GM18907 (cell line): ENCODE measurements around the gene ARID2.

Source experiments
- ATAC-seq: cut with Tn5 transposase; IDR thresholded peaks from one replicate; pipeline ENCODE4 v1.9.1; 2021; ENCODE audit warnings: mild to moderate bottlenecking, moderate library complexity; ENCODE audit not compliant: unreplicated experiment

The ARID2 gene

DNA sequence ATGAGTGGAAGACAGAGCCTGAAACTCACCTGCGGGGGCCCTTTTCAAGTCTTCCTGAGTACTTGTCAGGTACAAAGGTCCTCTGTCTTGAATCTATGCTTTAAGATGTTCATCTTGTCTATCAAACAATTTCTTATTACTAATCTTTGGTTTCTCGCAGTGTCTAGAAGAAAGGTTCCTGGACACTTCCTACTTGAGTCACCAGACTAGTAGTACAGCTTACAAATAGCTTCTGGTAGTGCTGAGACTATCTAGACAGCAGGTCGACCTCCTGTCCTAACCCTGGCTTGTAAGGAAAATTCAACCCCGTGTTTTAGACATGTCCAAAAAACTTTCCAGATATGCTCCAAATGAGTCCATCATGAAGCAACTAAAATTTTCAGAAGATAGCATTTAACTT, 11.2 kb upstream of the ARID2 start:
- no peak for ATAC-seq

DNA sequence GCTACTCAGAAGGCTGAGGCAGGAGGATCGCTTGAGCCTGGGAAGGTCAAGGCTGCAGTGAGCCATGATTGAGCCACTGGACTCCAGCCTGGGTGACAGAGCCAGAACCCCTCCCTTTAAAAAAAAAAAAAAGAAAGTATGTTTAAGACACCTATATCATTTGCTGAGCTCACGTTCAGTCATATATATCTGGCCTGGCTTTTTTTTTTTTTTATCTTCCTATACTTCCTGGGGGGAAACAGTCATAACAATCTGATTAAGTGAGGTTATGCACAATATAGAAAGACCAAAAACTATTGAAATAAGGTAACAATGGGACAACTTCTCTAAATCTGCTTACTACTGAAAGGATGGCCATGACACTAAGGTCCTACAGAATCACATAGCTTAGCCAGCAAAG, 9.4 kb upstream of the ARID2 start:
- no peak for ATAC-seq

DNA sequence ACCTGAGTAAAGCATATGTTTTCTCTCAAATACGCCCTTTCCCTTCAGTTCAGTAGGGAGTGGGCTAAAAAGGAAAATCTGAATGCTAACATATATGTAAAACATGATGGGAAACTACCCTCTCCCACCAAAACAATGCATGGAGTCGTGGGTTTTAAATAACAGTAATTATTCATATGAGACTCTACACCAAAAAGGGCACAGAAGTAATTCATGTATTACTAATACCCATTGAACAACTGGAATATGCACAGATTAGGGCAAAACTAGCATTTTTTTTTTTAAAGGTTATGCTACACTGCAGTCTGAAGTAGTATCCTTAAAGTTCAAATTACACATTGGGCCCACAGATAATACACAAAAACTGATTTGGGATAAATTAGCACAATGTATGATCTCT, 8.1 kb upstream of the ARID2 start:
- no peak for ATAC-seq

DNA sequence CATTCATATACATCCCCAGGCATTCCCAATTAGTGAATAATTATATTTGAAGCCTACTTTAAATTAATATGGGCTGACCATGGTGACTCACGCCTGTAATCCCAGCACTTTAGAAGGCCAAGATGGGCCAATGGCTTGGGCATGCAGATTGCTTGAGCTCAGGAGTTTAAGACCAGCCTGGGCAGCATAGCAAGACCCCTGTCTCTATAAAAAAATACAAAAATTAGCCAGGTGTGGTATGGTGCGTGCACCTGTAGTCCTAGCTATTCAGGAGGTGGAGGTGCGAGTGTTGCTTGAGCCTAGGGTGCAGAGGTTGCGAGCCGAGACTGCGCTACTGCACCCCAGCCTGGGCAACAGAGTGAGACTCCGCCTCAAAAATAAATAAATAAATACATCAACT, 7.6 kb upstream of the ARID2 start:
- no peak for ATAC-seq

DNA sequence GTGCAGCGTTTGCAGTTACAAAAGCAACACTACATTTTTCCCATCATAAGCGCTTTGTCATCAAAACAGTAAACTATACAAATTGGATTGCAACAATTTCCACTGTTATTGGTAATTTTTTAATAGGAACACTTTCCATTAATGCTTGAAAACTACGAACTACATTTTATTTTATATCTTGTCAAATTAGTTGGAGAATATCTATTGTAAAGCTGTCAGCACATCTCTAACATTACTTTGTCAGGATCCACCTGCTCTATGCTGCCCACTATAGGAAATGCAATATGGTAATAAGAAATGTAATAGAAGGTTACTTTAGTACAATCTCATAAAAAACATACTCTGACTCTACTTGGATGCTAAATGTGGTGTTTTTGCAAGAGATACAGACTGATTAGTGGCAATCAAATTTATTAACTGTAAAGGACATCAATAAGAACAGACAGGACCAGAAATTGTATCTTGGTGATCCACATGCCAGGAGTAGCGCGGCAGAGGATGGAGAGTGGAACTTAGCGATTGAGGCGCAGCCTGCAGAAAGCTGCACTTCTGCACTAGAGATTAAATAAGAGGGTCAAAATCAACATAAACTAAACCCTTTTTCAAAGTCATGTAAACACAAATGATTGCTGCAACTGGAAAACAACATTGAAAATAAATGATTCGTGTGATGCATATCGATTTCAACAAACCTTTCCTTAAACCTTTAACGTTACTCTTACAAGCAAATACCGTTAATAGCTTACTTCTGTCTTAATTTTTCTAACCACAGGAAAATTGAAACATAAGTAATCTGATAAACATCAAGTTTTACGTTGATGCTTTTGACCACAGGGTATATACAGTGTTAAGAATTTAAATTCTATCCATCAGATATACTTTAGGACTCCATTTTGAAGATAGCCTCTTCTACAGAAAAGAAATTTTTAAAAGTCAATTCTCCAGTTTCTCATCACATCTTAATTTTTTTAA, 3.6 kb upstream of the ARID2 start:
- ATAC-seq, result no peak

DNA sequence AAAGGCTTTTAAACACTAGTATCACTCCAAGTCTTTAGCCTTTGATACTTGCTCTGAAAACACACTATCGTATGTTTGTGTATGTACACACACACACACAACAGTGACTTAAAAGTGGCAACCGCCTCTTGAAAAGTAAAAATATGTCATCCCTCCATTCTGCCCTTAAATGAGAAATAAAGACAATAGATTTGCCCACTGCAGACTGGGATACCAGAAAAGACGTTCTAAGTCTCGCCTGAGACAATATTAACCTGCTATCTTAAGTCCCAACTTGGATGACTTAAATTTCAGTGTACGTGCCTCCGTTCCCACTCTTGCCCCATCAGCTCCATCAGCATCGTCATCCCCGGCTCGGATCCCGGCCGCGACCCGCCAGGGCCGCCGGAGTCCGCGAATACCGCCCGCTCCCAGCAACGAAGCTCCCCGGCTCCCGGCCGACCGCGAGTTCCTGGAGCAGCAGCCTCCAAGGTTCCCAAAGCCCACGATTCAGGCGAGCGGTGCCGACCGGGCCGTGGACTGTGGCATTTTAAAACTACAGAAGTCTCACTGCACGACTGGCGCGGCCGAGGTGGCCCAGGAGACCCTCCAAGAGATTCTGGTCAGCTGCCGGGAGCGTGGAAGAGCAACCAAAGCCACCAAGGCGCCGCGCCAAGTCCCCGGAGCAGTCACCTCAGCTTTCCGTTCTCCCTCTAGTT, 2.8 kb upstream of the ARID2 start:
- no peak for ATAC-seq

DNA sequence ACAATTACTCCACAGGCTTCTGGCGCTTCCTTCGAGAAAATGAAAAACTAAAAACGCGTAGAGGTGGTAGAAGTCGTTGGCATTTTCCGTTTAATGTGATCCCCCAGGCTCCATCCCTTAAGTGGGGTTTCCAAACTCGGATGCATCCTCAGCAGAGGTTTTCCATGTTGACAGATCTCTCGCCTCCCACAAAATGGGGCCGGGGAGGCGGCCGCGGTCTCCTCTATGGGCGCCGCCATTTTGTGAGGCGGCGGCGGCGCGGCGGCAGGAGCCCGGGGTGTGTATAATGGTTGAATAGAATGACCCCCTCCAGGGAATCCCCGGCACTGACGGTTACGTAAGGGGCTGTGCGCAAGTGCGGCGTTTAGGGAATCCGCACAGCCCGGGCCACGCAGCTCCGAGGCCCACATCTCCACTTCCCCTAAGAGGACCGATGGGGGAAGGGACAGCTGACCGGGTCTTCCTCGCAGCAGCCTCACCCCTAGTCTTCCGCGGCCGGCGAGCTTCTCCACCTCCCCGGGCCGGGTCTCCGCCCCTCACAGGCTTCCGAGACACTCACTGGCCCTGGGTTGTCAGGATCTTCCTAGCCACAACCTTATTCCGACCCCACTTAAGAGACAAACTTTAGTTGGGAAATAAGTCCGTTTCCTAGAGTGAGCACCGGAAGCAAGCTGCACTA, 2.1 kb upstream of the ARID2 start:
- ATAC-seq, result peak; percentile 64

DNA sequence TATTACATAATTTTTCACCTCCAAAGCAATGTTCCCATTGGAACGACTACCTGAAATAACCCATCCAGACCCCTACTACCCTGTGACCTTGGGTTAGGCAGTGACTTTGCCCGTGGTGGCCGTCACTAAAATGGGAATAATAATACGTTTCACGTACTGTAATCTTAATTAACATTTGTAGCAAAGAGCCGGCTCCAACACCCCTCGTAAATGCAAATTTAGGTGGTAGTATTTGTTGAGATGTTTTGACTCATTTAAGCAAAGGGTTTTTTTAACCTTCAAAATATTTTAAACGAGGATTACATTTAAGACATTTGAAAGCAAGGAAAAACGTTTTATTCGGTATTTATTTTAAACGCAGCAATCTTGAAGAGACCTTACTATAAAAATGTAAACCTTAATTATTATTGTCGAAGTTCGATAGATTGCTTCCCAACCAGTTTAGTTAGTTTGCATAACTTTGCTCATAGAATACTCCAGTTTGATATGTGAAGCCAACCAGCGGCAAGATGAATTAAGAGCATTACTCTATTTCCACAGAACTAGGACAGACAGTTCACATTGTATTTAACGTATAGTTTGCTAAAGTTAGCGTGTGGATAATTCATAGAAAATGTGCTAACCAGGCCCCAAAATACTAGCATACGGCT, 1.4 kb upstream of the ARID2 start:
- peak; percentile 0 for ATAC-seq

DNA sequence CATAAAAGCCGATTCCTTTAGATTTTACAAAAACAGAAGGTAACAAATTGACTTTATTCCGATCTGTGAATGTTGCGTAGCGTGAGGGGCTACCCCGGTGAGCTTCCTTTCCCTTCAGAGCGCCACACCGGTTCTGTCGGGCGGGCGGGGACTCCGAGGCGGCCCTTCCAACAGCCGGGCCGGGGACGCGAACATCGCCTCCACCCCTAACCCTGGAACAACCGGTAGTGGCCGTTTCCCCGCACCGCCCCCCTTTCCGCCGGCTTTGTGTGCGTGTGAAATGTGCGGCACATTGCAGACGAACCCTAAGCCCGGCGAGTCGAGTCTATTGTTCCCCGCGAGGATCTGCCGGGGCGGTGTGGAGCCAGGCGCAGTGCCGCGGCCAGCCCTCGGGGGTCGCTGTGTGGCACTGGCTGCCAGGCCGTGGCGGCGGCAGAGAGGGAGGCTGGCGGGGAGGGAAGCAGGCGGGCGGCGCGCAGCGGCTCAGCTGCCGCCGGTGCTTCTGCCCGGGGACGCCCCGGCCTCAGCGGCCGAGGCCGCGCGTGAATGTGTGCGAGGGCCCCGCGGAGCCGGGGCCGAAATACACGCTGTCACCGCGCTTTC, 775 bp upstream of the ARID2 start:
- peak; percentile 65 for ATAC-seq

DNA sequence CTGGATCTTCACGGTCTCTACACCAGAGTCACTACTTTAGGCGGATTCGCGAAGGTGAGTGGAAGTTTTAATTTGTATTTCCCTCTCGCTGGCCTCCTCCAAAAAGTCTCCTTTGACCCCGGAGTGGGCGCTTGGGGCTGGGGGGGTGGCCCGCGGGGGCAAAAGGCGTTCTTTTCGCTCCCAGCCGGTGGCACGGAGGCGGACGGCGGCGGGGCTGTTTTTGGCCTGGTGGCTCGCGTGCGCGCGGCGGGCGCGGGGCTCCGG, 510 bp downstream of the ARID2 start:
- no peak for ATAC-seq

DNA sequence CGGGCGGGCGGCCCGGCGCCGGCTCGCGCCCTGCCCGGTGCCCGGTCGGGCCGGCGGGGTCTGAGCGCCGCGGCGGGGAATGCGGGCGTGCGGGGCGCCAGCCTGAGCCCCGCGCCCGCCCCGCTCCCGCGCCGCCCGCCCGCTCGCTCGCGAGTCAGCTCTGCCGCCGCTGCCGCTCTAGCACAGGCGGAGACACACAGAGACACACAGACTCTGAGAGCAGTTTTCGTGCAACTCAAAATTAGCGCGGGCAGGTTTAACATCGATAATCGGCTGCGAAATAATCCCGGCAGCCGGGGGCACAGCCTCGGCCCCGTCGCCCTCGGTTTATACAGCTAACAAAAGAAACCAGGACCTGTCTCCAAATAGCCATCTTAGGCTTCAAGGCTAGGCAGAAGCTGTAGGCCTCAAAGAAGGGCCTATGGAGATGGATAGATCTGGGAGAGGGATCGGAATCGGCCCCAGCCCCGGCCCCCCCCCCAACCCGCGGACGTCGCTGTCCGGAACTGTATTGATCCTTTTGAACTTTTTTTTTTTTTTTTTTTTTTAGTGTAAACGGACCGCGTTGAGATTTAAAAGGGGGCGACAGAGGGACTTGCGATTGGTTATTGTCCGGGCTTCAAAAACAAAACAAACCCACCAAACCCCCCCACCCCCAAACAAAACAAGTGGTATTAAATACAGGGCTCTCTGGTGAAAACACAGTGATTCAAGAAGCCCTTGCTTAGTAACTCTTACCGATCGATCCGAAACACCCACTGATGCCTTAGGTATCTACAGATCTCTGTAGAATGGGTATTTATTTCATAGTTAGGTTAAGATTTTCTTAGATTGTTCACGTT, 1.1 kb downstream of the ARID2 start:
- no peak for ATAC-seq

DNA sequence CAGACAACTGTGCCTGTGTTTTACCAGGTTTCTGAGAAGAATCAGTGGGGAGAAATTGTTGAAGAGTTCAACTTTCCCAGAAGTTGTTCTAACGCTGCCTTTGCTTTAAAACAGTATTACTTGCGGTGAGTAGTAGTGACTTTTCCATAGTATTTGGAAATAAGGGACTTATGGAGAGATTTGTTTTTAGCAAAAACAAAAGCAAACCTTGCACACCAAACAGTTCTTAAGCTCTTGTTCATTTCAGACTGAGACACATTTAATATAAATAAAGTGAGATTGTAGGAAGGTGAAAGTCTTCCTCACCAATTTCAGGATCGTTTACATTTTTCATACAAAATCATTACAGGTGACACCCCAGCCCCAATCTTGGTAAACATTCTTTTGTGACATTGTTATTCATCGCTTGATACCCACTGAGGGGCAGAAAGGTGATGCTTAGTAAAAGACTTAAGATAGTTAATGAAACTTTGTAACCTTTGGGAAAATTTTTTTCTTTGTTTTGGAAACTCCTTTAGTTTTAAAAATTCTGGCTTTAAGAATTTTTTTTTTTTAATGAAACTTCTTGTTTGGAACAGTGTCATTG, 1.8 kb downstream of the ARID2 start:
- no peak for ATAC-seq

DNA sequence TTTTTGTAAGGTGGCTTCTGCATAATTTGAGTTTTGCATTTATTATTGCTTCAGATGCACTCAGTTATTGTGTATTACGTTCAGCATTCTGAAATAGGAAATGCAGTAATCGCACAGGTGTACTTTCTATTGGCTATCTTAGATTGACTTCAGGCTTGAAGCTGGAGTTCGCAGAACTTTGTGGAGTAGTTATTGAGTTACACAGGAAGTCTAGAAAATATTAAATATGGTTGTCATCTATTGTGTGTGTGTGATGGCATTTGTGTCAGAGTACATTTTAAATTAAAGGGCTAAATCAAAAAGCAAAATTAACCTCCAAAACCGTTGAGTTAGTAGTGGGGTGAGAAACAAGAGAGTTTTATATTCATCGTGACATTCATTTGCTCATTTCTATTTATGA, 2.7 kb downstream of the ARID2 start:
- no peak for ATAC-seq

DNA sequence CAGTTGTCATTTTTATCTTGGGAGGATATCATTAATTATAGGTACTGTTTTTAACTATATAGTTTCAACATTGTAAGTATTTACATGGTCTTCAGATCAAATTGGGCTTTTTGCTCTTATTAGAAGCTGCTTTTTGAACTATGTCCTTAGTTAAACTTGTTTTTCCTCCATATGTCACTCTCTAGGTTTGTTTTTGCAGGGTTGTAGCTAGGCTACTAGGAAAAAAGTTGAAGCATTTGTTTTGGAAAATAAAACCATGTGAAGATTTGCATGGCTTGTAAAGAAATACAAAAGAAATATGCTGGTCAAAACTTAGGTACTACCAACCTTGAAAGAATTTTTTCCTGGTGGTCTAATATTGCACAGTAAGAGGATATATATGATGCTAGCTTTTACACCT, 3.4 kb downstream of the ARID2 start:
- ATAC-seq, result no peak

DNA sequence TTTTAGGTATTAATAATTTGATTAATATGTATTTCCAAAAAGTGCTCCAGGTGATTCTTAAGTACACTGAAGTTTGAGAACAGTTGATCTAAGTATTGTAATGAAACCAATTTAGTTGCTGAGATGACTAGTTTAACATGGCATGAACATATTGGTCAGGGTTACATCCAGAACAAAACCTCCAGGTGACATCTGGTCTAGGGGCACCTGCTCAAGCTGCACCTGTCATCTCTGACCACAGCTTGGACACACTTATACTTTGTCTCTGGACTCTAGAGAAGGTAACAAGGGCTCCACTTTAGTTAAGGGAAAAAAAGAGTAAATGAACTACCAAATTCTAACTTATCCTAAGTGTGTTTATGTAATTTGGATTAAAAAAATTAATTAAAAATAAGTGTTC, 8.1 kb downstream of the ARID2 start:
- ATAC-seq, result no peak

DNA sequence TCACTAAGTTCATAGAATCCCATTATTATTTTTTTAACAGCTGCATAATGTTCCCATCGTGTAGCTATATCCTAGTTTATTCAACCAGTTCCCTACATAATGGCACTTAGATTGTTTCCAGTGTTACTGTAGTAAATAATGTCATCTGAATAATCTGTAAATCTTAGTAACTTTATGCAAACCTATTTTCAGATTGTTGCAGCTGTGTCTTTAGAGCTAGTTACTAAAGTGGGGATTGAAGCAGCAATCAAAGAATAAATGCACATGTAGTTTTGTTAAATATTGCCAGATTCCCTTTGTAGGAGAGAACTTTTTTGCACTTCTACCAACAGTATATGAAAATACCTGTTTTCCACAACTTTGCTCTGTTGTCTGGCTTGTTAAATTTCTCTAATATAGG, 13.1 kb downstream of the ARID2 start:
- ATAC-seq, result no peak

DNA sequence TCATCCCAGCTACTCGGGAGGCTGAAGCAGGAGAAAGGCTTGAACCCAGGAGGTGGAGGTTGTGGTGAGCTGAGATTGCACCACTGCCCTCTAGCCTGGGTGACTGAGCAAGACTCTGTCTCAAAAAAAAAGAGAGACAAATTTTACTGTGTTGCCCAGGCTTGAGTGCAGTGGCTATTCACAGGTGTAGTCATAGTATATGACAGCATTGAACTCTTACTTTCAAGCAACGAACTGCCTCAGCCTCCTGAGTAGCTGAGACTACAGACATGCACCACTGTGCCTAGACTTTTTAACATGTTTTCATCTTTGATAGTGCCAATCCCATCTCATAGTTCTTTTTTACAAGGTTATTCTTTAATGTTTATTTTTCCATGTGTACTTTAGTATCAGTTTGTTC, 13.7 kb downstream of the ARID2 start:
- no peak for ATAC-seq

DNA sequence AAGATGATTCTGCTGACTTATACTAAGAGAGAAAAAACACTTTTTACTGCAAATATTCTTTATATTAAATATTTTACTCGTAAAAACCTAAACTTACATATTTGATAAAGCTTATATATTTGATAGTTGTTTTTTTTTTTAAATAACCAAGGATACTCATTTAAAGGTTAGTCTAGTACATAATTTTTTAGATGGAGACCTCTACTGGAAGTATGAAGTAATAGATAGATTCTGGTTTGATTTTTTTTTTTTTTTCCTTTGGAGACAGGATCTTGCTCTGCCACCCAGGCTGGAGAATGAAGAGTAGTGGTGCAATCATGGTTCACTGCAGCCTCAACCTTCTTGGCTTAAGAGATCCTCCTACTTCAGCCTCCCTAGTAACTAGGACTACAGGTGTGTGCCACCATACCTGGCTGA, 16.4 kb downstream of the ARID2 start:
- ATAC-seq, result no peak

DNA sequence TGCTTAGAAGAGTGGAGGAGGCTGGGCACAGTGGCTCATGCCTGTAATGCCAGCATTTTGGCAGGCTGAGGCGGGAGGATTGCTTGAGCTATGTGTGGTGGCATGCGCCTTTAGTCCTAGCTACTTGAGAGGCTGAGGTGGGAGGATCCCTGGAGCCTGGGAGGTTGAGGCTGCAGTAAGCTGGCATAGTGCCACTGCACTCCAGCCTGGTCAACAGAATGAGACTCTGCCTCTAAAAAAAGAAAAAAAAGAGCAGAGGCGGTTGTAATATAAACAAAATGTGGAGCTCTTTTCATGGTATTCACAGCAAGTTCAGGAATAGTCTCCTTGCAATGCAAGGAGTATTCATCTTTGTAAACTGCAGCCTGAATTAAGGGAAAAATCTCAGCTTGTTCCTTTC, 27.2 kb downstream of the ARID2 start:
- ATAC-seq, result no peak

DNA sequence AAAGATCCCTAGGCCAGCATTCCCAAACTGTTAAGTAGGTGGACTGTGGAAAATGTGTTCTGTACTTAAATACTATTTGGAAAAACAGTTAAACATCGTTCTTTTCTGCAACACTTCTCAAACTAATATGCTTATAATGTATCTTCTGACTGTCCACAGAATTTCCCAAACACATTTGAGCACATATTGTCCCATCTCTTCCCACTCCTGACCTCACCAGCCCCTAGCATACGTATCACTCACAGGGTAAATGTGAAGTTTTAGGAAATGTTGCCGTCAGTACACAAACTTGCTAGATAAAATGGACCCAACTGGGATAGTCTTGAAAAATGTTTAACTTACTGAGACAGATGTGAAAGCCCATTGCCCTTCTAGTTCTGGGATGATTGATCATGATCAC, 27.7 kb downstream of the ARID2 start:
- no peak for ATAC-seq
